GM21619 (cell line): ENCODE measurements around the gene DIPK1C.

Experiments
- ATAC-seq: cut with Tn5 transposase; IDR thresholded peaks from one replicate; pipeline ENCODE4 v1.9.1; 2021; ENCODE audit not compliant: unreplicated experiment

DIPK1C gene

DNA sequence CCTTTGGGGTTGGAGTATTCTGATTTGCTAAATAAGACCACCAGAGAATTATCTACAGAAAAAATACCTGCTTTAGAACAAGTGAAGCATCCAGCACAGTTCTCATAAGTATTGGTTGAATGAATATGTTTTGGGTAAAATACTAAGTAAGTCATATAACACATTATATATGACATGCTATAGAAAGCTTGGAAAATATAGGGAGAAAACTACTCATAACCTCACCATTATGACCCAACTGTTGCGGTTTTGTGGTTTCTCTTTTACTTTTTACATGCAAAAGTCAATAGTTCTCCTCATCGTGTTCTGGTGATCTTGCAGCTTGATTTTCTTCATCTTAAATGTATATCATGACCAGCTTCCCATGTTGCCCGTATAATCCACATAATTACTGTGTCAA, 66.2 kb downstream of the DIPK1C start:
- no peak for ATAC-seq

DNA sequence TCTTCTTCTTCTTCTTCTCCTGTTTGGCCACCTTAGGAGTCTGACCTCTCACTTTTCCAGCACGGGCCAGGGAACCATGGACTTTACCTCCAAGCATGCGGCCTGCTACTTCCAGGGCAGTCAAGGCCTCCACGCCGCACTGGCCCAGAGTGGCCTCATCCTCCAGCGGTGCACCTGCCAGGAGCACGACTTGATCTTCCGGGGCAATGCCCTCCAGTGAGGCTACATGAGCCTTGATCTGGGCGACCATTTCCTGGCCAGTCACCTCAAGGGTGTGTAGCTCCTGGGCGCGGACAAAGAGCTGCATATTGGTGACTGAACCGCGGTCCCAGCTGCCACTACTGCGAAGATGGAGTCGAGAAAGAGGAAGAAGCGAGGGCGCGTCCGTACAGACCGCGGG, 67.1 kb downstream of the DIPK1C start:
- ATAC-seq: no peak

DNA sequence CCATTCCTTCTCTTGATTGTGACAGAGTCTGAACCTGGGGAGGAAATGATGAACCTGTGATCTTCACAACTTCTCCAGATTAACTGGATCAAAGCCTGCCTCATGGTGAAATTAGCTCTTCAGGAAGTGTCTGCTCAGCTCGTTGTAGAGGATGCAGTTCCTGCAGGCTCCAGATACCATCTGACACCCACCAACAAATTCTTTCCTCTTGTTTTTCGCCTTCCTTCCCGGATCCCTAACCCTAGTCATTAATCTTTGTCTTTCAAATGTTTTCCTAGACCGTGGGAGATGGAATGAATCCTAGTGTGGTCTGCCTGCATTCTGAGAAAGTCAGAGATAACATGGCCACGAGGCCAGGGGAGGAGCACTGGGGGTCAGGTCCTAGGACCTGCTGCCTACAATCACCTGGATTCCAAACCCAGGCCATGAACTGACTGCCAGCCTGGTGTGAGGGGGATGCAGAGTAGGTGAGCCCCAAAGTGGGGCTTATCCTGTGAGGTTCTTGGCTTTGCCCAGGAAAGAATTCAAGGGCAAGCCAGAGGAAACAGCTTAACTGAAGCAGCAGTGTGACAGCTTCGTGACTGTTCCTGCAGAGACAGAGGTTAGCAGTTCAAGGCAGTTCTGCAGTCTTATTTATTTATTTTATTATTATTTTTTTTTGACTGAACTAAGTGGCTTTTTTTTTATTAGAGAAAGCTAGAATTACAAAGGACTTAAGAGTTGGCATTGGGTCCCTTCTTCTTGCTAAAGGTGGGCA, 67.8 kb downstream of the DIPK1C start:
- no peak for ATAC-seq

DNA sequence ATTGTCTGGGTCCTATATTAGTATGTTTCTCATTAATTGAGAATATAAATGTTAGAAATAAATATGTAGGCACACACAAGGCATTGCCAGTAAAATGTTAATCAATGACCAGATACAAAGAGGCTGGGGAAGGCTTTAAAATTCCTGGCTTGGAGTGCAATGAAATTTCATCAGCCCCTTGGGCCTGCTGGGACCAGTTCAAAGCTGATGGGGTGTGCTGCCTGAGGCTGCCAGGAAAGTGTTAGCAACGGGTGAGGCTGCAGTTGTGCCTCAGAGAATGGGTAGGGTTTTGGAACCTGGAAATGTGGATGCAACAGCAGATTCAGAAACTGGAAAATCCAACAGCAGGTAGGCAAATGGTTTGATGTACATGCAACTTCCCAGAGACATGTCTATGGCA, 68.9 kb downstream of the DIPK1C start:
- no peak for ATAC-seq

DNA sequence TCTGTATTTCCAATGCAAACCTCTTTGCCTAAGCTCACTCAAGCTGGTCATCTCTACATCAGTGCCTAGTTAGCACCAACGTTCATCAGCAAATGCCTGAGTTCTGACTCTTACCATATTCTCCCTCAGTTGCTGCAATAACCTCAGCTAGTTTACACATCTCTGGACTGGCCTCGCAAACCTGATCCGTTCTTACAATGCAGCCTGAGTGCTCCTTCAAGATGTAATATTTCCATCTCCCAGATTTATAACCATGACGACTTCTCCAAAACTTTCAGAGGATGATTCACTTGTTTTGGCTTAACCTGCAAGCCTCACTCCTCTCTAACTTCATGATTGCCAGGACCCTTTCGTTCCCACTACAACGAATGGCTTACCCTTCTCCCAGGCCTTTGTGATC, 69.7 kb downstream of the DIPK1C start:
- ATAC-seq: no peak
